Parathyroid adenoma (tissue), 2 donors: ENCODE results near the gene PITX1.
A peak's percentile ranks its signal among the peaks of the same experiment; 100 is the strongest.

Experiments
- H2AFZ ChIP-seq: fragments of 300-600 bp; sonication (generic); one replicate; pipeline ENCODE4 v1.7.0; 2017; ENCODE audit warnings: antibody characterized with exemption, mild to moderate bottlenecking
- H3K27ac ChIP-seq: fragments of 300-600 bp; sonication (generic); one replicate; pipeline ENCODE4 v1.7.0; 2017
- H3K27me3 ChIP-seq: fragments of 300-600 bp; sonication (generic); one replicate; pipeline ENCODE4 v1.7.0; 2017; ENCODE audit warnings: low read length; ENCODE audit not compliant: control insufficient read depth, insufficient read depth
- H3K36me3 ChIP-seq: fragments of 300-600 bp; sonication (generic); one replicate; pipeline ENCODE4 v1.7.0; 2017; ENCODE audit warnings: low read length; ENCODE audit not compliant: control insufficient read depth, insufficient read depth
- H3K4me1 ChIP-seq: fragments of 300-600 bp; sonication (generic); one replicate; pipeline ENCODE4 v1.7.0; 2017; ENCODE audit warnings: control low read depth
- H3K4me2 ChIP-seq: fragments of 300-600 bp; sonication (generic); one replicate; pipeline ENCODE4 v1.7.0; 2017; ENCODE audit warnings: low read length
- H3K4me3 ChIP-seq: fragments of 300-600 bp; sonication (generic); one replicate; pipeline ENCODE4 v1.7.0; 2017; ENCODE audit warnings: low read depth, low read length
- H3K79me2 ChIP-seq: fragments of 300-600 bp; sonication (generic); one replicate; pipeline ENCODE4 v1.7.0; 2017; ENCODE audit warnings: control low read depth
- H3K9ac ChIP-seq: fragments of 300-600 bp; sonication (generic); one replicate; pipeline ENCODE4 v1.7.0; 2017; ENCODE audit warnings: mild to moderate bottlenecking
- H3K9me3 ChIP-seq: fragments of 300-600 bp; sonication (generic); one replicate; pipeline ENCODE4 v1.7.0; 2017; ENCODE audit warnings: low read length; ENCODE audit not compliant: control insufficient read depth
- CTCF ChIP-seq: fragments of 300-600 bp; sonication (generic); IDR thresholded peaks from one replicate; pipeline ENCODE4 v1.7.0; 2017; ENCODE audit warnings: antibody characterized with exemption, mild to moderate bottlenecking
- donor health status: primary hyperparathyroidism.

The PITX1 gene

GRCh38 chr5:135039271-135040033 lies 5.4 kb upstream of the PITX1 start:
- Histone ChIP-seq H3K27me3 (peaks cover 23% of the 10 kb centered on the region), H3K9ac (no peak overlapping the region), H3K4me3 (no peak overlapping the region), H3K9me3 (no peaks in the 10 kb centered on the region), H3K4me1 (peaks cover 2% of the 10 kb centered on the region), H2AFZ (peak overlapping the region; percentile 13), H3K27ac (no peak overlapping the region), H3K4me2 (peak overlapping the region; percentile 51), H3K36me3 (no peaks in the 10 kb centered on the region), H3K79me2 (no peaks in the 10 kb centered on the region)
- no peak for TF ChIP-seq CTCF

GRCh38 chr5:135038813-135039270 lies 4.8 kb upstream of the PITX1 start:
- H3K4me2 ChIP-seq: no peak overlapping the region
- no peak for TF ChIP-seq CTCF
- H3K27ac ChIP-seq: no peak overlapping the region
- H3K4me3 ChIP-seq: no peak overlapping the region
- H3K36me3 ChIP-seq: no peaks in the 10 kb centered on the region
- H3K4me1 ChIP-seq: peaks cover 2% of the 10 kb centered on the region
- no peaks in the 10 kb centered on the region for H3K9me3 ChIP-seq
- H3K79me2 ChIP-seq: no peaks in the 10 kb centered on the region
- H2AFZ ChIP-seq: no peak overlapping the region
- peaks cover 23% of the 10 kb centered on the region for H3K27me3 ChIP-seq
- H3K9ac ChIP-seq: no peak overlapping the region

- Histone ChIP-seq H3K9me3 (no peaks in the 10 kb centered on the region), H3K9ac (no peak overlapping the region), H3K27me3 (peaks cover 23% of the 10 kb centered on the region), H3K4me2 (no peak overlapping the region), H2AFZ (no peak overlapping the region), H3K79me2 (no peaks in the 10 kb centered on the region), H3K4me1 (peaks cover 2% of the 10 kb centered on the region), H3K27ac (no peak overlapping the region), H3K36me3 (no peaks in the 10 kb centered on the region), H3K4me3 (no peak overlapping the region)
- TF ChIP-seq CTCF: no peak
Measured at GRCh38 chr5:135038205-135038812, 4.3 kb upstream of the PITX1 start.

- no peaks in the 10 kb centered on the region for H3K9me3 ChIP-seq
- no peaks in the 10 kb centered on the region for H3K79me2 ChIP-seq
- H3K4me2 ChIP-seq: no peak overlapping the region
- no peak overlapping the region for H3K4me3 ChIP-seq
- H3K9ac ChIP-seq: no peak overlapping the region
- no peak overlapping the region for H2AFZ ChIP-seq
- no peak for TF ChIP-seq CTCF
- peaks cover 2% of the 10 kb centered on the region for H3K4me1 ChIP-seq
- no peak overlapping the region for H3K27ac ChIP-seq
- no peaks in the 10 kb centered on the region for H3K36me3 ChIP-seq
- peaks cover 23% of the 10 kb centered on the region for H3K27me3 ChIP-seq
Measured at GRCh38 chr5:135037519-135038204, 3.6 kb upstream of the PITX1 start.
